HCT116 (cell line): Measurements from ENCODE around the gene ALX4.

Experiments used
- EGR1 ChIP-seq: IDR thresholded peaks from 2 replicates; pipeline ENCODE4 v1.6.1; 2012; ENCODE audit warnings: low read depth
- FOSL1 ChIP-seq: IDR thresholded peaks from 2 replicates; pipeline ENCODE4 v1.6.1; 2012; ENCODE audit warnings: low read depth
- JUND ChIP-seq: IDR thresholded peaks from 2 replicates; pipeline ENCODE4 v1.6.1; 2012
- POLR2A ChIP-seq: IDR thresholded peaks from 2 replicates; pipeline ENCODE4 v1.7.0; 2011; ENCODE audit warnings: borderline replicate concordance; ENCODE audit not compliant: insufficient read depth, insufficient read length; ENCODE audit errors: extremely low read depth
- POLR2AphosphoS5 ChIP-seq: IDR thresholded peaks from 2 replicates; pipeline ENCODE4 v1.6.1; 2011; ENCODE audit warnings: mild to moderate bottlenecking, low read depth, low read length, moderate library complexity
- REST ChIP-seq: IDR thresholded peaks from 2 replicates; pipeline ENCODE4 v1.6.1; 2012; ENCODE audit warnings: low read depth
- SP1 ChIP-seq: IDR thresholded peaks from 2 replicates; pipeline ENCODE4 v1.6.1; 2012; ENCODE audit warnings: low read depth
- YY1 ChIP-seq: IDR thresholded peaks from 2 replicates; pipeline ENCODE4 v1.6.1; 2011; ENCODE audit warnings: low read length, low read depth, moderate library complexity, mild to moderate bottlenecking; ENCODE audit not compliant: insufficient replicate concordance; ENCODE audit errors: extremely low read depth
- ZFX ChIP-seq: fragments of 450-650 bp; IDR thresholded peaks from 2 replicates; pipeline ENCODE4 v1.6.1; 2017
- TF ChIP-seq, protein P1 (sequence below), 3 experiments: fragments of 200-600 bp in 1 of 3; sonication (generic) in 1 of 3; IDR thresholded peaks in 2 of 3; conservative IDR thresholded peaks in 1 of 3; 2 replicates each; pipeline ENCODE4 v1.5.1; 2012 to 2017; ENCODE audit warnings: low read depth in 2 of 3, low read length in 2 of 3, antibody characterized with exemption in 1 of 3, borderline replicate concordance in 1 of 3, control low read depth in 1 of 3, mild to moderate bottlenecking in 1 of 3, mixed read lengths in 1 of 3, mixed run types in 1 of 3, moderate library complexity in 1 of 3; ENCODE audit not compliant: insufficient read depth in 1 of 3
- TF ChIP-seq, protein P2 (sequence below): IDR thresholded peaks from 2 replicates; pipeline ENCODE4 v1.6.1; 2012

GRCh38 chr11:44257338-44258189 is 52.4 kb downstream of the ALX4 start:
- TF ChIP-seq, protein P1, sequence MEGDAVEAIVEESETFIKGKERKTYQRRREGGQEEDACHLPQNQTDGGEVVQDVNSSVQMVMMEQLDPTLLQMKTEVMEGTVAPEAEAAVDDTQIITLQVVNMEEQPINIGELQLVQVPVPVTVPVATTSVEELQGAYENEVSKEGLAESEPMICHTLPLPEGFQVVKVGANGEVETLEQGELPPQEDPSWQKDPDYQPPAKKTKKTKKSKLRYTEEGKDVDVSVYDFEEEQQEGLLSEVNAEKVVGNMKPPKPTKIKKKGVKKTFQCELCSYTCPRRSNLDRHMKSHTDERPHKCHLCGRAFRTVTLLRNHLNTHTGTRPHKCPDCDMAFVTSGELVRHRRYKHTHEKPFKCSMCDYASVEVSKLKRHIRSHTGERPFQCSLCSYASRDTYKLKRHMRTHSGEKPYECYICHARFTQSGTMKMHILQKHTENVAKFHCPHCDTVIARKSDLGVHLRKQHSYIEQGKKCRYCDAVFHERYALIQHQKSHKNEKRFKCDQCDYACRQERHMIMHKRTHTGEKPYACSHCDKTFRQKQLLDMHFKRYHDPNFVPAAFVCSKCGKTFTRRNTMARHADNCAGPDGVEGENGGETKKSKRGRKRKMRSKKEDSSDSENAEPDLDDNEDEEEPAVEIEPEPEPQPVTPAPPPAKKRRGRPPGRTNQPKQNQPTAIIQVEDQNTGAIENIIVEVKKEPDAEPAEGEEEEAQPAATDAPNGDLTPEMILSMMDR (IDR thresholded peaks at IDR 0.05 in 2 of 3, conservative IDR thresholded peaks at IDR 0.05 in 1 of 3; ENCODE audit: borderline replicate concordance in 1 of 3, insufficient read depth in 1 of 3, low read depth in 2 of 3, low read length in 2 of 3), result no peak
- TF ChIP-seq POLR2A (no peak), YY1 (no peak), SP1 (no peak), EGR1 (no peak), FOSL1 (no peak), REST (no peak), ZFX (no peak), JUND (no peak), POLR2AphosphoS5 (no peak)
- TF ChIP-seq, protein P2, sequence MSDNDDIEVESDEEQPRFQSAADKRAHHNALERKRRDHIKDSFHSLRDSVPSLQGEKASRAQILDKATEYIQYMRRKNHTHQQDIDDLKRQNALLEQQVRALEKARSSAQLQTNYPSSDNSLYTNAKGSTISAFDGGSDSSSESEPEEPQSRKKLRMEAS, result no peak
